MM.1S (cell line): ENCODE data around the gene ADD2.

Source experiments
- DNase-seq: peaks from one replicate; pipeline ENCODE4 v3.0.0-alpha.2; 2015
- H2AFZ ChIP-seq: fragments of 300-600 bp; sonication (generic); 2 replicates; pipeline ENCODE4 v1.6.0; 2016; ENCODE audit warnings: antibody characterized with exemption, low read length
- H3F3A ChIP-seq: fragments of 300-600 bp; sonication (generic); 2 replicates; pipeline ENCODE4 v1.6.1; 2016; ENCODE audit warnings: mild to moderate bottlenecking, antibody characterized with exemption, low read length, moderate library complexity, mixed read lengths; ENCODE audit not compliant: insufficient read depth
- H3K27ac ChIP-seq: fragments of 300-600 bp; sonication (generic); 2 replicates; pipeline ENCODE4 v1.5.1; 2016; ENCODE audit warnings: mild to moderate bottlenecking, low read length
- H3K27me3 ChIP-seq: fragments of 300-600 bp; sonication (generic); replicated peaks from 2 replicates; pipeline ENCODE4 v1.6.0; 2016; ENCODE audit warnings: low read length; ENCODE audit not compliant: insufficient read depth
- H3K36me3 ChIP-seq: fragments of 300-600 bp; sonication (generic); replicated peaks from 2 replicates; pipeline ENCODE4 v1.6.1; 2016; ENCODE audit warnings: mild to moderate bottlenecking, low read length, mixed read lengths; ENCODE audit not compliant: insufficient read depth
- H3K4me1 ChIP-seq: fragments of 300-600 bp; sonication (generic); 2 replicates; pipeline ENCODE4 v1.6.1; 2016; ENCODE audit warnings: low read length, mixed read lengths
- H3K4me2 ChIP-seq: fragments of 300-600 bp; sonication (generic); 2 replicates; pipeline ENCODE4 v1.6.0; 2016; ENCODE audit warnings: low read depth, low read length
- H3K4me3 ChIP-seq: fragments of 300-600 bp; sonication (generic); 2 replicates; pipeline ENCODE4 v1.5.1; 2016; ENCODE audit warnings: low read length, mixed read lengths
- H3K79me2 ChIP-seq: fragments of 300-600 bp; sonication (generic); 2 replicates; pipeline ENCODE4 v1.6.1; 2016; ENCODE audit warnings: mixed run types, low read length, mixed read lengths
- H3K9ac ChIP-seq: fragments of 300-600 bp; sonication (generic); 2 replicates; pipeline ENCODE4 v1.6.1; 2016; ENCODE audit warnings: low read length, mixed read lengths
- H3K9me2 ChIP-seq: fragments of 300-600 bp; sonication (generic); replicated peaks from 2 replicates; pipeline ENCODE4 v1.6.1; 2016; ENCODE audit warnings: mild to moderate bottlenecking, low read length, mixed read lengths; ENCODE audit not compliant: insufficient read depth
- H3K9me3 ChIP-seq: fragments of 300-600 bp; sonication (generic); replicated peaks from 2 replicates; pipeline ENCODE4 v1.6.1; 2016; ENCODE audit warnings: mild to moderate bottlenecking, low read length, mixed read lengths; ENCODE audit not compliant: insufficient read depth
- H4K20me1 ChIP-seq: fragments of 300-600 bp; sonication (generic); 2 replicates; pipeline ENCODE4 v1.6.1; 2016; ENCODE audit warnings: mild to moderate bottlenecking, low read length, moderate library complexity, mixed read lengths; ENCODE audit not compliant: insufficient read depth
- CTCF ChIP-seq: fragments of 300-600 bp; sonication (generic); IDR thresholded peaks from 2 replicates; pipeline ENCODE4 v1.5.1; 2016; ENCODE audit warnings: antibody characterized with exemption, low read length, mixed read lengths
- EZH2 ChIP-seq: fragments of 300-600 bp; sonication (generic); optimal IDR thresholded peaks from 2 replicates; pipeline ENCODE3; 2017; ENCODE audit warnings: low read depth, mild to moderate bottlenecking, antibody characterized with exemption, low read length, mixed read lengths
- EZH2phosphoT487 ChIP-seq: fragments of 300-600 bp; sonication (generic); IDR thresholded peaks from 2 replicates; pipeline ENCODE4 v1.6.1; 2018; ENCODE audit warnings: antibody characterized with exemption, low read length

The ADD2 gene

GRCh38 chr2:70718736-70719135 is 49.3 kb downstream of the ADD2 start:
- H3K79me2 ChIP-seq, result no peaks in the 10 kb centered on the region
- H3K9me3 ChIP-seq, result no peaks in the 10 kb centered on the region
- no peak for TF ChIP-seq EZH2
- no peak for TF ChIP-seq CTCF
- TF ChIP-seq EZH2phosphoT487, result no peak
- H3K27ac ChIP-seq, result no peak overlapping the region
- no peaks in the 10 kb centered on the region for H3K36me3 ChIP-seq
- no peak overlapping the region for H3K4me3 ChIP-seq
- no peak for DNase-seq
- no peak overlapping the region for H3K9ac ChIP-seq
- no peaks in the 10 kb centered on the region for H3K9me2 ChIP-seq
- H4K20me1 ChIP-seq, result no peaks in the 10 kb centered on the region
- H3K4me2 ChIP-seq, result no peak overlapping the region
- H3F3A ChIP-seq, result no peaks in the 10 kb centered on the region
- no peaks in the 10 kb centered on the region for H3K27me3 ChIP-seq
- H3K4me1 ChIP-seq, result no peaks in the 10 kb centered on the region
- H2AFZ ChIP-seq, result no peak overlapping the region

- no peaks in the 10 kb centered on the region for H3K36me3 ChIP-seq
- no peak for DNase-seq
- H3F3A ChIP-seq, result no peaks in the 10 kb centered on the region
- H3K9ac ChIP-seq, result no peak overlapping the region
- H3K27me3 ChIP-seq, result no peaks in the 10 kb centered on the region
- H3K4me1 ChIP-seq, result no peaks in the 10 kb centered on the region
- H3K9me2 ChIP-seq, result no peaks in the 10 kb centered on the region
- H3K4me3 ChIP-seq, result no peak overlapping the region
- no peak overlapping the region for H3K4me2 ChIP-seq
- TF ChIP-seq EZH2 (no peak), EZH2phosphoT487 (no peak), CTCF (no peak)
- H3K9me3 ChIP-seq, result no peaks in the 10 kb centered on the region
- no peak overlapping the region for H2AFZ ChIP-seq
- no peaks in the 10 kb centered on the region for H4K20me1 ChIP-seq
- no peaks in the 10 kb centered on the region for H3K79me2 ChIP-seq
- H3K27ac ChIP-seq, result no peak overlapping the region
Observed at GRCh38 chr2:70718241-70718640, 49.8 kb downstream of the ADD2 start.

GRCh38 chr2:70717431-70718038 is 50.5 kb downstream of the ADD2 start:
- Histone ChIP-seq H3K4me3 (no peak overlapping the region), H3K79me2 (no peaks in the 10 kb centered on the region), H3K27ac (no peak overlapping the region), H3K4me2 (no peak overlapping the region), H3K4me1 (no peaks in the 10 kb centered on the region), H4K20me1 (no peaks in the 10 kb centered on the region), H2AFZ (no peak overlapping the region), H3K27me3 (no peaks in the 10 kb centered on the region), H3K9me3 (no peaks in the 10 kb centered on the region), H3K36me3 (no peaks in the 10 kb centered on the region), H3K9ac (no peak overlapping the region), H3F3A (no peaks in the 10 kb centered on the region), H3K9me2 (no peaks in the 10 kb centered on the region)
- no peak for DNase-seq
- TF ChIP-seq EZH2, result no peak
- TF ChIP-seq CTCF, result no peak
- TF ChIP-seq EZH2phosphoT487, result no peak
